Nephron progenitor cell (in vitro differentiated cells): Measurements from ENCODE around the gene CENPM.

ENCODE experiments used
- DNase-seq: peaks from one replicate; pipeline ENCODE4 v3.0.0; 2021
- H3K27ac Mint-ChIP-seq: 2 replicates; pipeline ENCODE4 v1.8.0; 2021; ENCODE audit warnings: mild to moderate bottlenecking, moderate library complexity, mixed read lengths
- H3K27me3 Mint-ChIP-seq: 2 replicates; pipeline ENCODE4 v1.8.0; 2021; ENCODE audit warnings: mild to moderate bottlenecking, low read depth, mixed read lengths; ENCODE audit not compliant: poor library complexity
- H3K36me3 Mint-ChIP-seq: 2 replicates; pipeline ENCODE4 v1.8.0; 2021; ENCODE audit warnings: low read depth, mixed read lengths
- H3K4me1 Mint-ChIP-seq: 2 replicates; pipeline ENCODE4 v1.8.0; 2021; ENCODE audit warnings: mixed read lengths
- H3K4me3 Mint-ChIP-seq: 2 replicates; pipeline ENCODE4 v1.8.0; 2021; ENCODE audit warnings: mild to moderate bottlenecking, moderate library complexity, mixed read lengths
- H3K9me3 Mint-ChIP-seq: 2 replicates; pipeline ENCODE4 v1.8.0; 2021; ENCODE audit warnings: mild to moderate bottlenecking, moderate library complexity, mixed read lengths
- TF ChIP-seq, protein P1 (sequence below): fragments of 200-600 bp; sonication (generic); IDR thresholded peaks from 2 replicates; pipeline ENCODE4 v1.5.0; 2021; ENCODE audit warnings: antibody characterized with exemption

CENPM gene

DNA sequence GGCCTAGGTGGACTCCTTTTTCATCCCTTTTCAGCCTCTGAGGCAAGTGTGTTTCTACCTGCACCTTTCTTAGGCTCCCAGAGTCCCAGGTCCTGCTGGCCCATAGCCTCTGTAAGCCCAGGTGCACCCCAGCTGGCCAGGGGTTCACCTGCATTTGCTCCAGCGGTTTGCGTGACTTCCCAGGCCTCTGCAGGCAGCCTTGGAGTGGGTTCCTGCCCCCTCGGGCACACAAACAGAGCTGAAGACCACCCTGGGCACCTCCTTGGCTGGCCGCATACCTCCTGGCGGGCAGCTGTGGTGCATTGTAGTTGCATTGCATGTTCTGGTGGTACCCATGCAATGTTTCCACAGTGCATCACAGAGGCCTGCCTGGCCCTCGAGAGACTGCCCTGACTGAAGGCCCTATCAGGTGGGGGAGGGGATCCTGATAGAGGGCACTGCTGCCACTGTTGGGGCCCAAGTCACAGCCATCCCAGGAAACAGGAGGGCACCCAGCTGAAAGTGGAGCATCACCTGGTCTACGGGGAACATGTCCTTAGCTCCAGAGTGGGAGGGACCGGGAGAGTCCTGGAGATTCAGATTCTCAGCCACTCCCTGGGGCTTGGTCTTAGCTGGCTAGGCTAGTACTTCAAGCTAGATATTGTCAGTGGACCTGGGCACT is 46.2 kb downstream of the CENPM start:
- Mint-ChIP-seq H3K27ac (no peak overlapping the region), H3K9me3 (no peaks in the 10 kb centered on the region), H3K36me3 (peaks cover 34% of the 10 kb centered on the region)

DNA sequence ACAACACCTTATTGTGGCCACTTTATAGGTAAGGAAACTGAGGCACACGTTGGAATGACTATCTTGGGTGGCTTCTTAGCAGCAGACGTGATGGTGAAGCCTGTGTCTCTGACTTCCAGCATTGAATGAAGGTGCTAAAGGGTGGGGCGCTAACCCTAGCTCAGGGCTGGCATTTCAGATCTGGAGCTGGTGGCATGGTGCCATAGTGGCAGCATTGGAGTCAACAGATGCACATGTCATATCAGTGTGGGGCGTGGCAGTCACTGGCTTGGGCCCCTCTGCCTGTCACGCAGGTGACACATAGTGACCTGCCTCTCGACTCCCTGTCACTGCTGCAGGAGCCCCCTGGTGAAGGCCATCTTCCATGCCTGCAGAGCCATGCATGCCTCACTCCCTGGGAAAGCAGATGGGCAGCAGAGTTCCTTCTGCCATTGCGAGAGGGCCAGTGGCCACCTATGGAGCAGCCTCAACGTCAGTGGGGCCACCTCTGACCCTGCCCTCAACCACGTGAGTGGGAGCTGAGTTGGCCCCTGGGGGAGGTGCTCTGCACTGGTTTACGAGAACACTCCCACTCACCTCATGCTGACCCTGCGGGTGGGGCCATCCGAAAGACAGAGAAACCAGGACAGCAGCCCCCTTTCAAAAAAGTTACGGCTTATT is 46.8 kb downstream of the CENPM start:
- DNase-seq, result no peak
- Mint-ChIP-seq H3K36me3 (peaks cover 30% of the 10 kb centered on the region), H3K4me3 (no peak overlapping the region), H3K27me3 (peaks cover 3% of the 10 kb centered on the region), H3K4me1 (peaks cover 7% of the 10 kb centered on the region), H3K9me3 (no peaks in the 10 kb centered on the region), H3K27ac (no peak overlapping the region)
- TF ChIP-seq, protein P1, sequence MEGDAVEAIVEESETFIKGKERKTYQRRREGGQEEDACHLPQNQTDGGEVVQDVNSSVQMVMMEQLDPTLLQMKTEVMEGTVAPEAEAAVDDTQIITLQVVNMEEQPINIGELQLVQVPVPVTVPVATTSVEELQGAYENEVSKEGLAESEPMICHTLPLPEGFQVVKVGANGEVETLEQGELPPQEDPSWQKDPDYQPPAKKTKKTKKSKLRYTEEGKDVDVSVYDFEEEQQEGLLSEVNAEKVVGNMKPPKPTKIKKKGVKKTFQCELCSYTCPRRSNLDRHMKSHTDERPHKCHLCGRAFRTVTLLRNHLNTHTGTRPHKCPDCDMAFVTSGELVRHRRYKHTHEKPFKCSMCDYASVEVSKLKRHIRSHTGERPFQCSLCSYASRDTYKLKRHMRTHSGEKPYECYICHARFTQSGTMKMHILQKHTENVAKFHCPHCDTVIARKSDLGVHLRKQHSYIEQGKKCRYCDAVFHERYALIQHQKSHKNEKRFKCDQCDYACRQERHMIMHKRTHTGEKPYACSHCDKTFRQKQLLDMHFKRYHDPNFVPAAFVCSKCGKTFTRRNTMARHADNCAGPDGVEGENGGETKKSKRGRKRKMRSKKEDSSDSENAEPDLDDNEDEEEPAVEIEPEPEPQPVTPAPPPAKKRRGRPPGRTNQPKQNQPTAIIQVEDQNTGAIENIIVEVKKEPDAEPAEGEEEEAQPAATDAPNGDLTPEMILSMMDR, result no peak

More for the DNA sequence above, 46.2 kb downstream of the CENPM start:
- Mint-ChIP-seq H3K27me3 (peaks cover 3% of the 10 kb centered on the region), H3K4me3 (no peak overlapping the region), H3K4me1 (peaks cover 7% of the 10 kb centered on the region)
- TF ChIP-seq, protein P1, result no peak
- DNase-seq, result no peak

DNA sequence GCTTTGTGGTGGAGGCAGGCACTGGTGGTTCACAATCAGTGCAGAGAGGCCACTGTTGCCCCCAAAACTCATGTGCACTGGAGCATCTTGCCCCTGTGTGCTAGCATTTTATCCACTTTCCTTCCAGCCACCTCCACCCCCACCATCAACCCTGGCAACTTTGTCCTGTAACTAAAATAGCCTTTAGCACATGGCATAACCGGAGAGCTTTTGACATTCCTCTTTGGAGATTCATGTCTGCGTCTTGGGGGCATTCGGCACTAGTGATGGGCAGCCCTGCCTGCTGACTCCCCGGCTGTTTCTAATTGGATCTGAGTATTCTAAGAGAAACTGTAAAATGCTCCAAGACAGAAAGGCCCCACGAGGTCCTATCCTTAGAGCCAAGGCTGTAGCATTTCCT is 47.8 kb downstream of the CENPM start:
- peaks cover 3% of the 10 kb centered on the region for H3K27me3 Mint-ChIP-seq
- no peaks in the 10 kb centered on the region for H3K9me3 Mint-ChIP-seq
- H3K4me3 Mint-ChIP-seq, result no peak overlapping the region
- TF ChIP-seq, protein P1, result no peak
- DNase-seq, result no peak
- peaks cover 39% of the 10 kb centered on the region for H3K36me3 Mint-ChIP-seq
- peaks cover 7% of the 10 kb centered on the region for H3K4me1 Mint-ChIP-seq
- H3K27ac Mint-ChIP-seq, result no peak overlapping the region

DNA sequence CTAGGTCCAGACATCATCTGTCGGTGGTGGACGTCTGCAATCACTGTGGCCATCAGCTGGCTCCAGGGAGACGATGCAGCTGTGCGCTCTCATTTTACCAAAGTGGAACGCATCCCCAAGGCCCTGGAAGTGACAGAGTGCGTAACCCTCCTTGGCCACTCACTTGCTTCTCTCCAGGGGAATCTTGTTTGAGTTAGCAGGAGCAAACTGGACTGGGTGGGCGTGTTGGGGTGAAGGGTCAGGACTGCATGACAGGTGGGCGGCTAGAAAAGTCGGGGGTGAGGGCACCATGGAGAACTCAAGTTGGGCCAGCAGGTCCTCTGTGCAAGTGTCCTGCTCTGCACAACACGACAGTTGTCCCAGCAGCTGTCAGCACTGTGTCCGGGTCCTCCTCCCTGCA is 48.3 kb downstream of the CENPM start:
- no peak for DNase-seq
- no peaks in the 10 kb centered on the region for H3K9me3 Mint-ChIP-seq
- peaks cover 43% of the 10 kb centered on the region for H3K36me3 Mint-ChIP-seq
- H3K4me1 Mint-ChIP-seq, result peaks cover 7% of the 10 kb centered on the region
- TF ChIP-seq, protein P1, result no peak
- H3K4me3 Mint-ChIP-seq, result no peak overlapping the region
- no peak overlapping the region for H3K27ac Mint-ChIP-seq
- H3K27me3 Mint-ChIP-seq, result peaks cover 7% of the 10 kb centered on the region

DNA sequence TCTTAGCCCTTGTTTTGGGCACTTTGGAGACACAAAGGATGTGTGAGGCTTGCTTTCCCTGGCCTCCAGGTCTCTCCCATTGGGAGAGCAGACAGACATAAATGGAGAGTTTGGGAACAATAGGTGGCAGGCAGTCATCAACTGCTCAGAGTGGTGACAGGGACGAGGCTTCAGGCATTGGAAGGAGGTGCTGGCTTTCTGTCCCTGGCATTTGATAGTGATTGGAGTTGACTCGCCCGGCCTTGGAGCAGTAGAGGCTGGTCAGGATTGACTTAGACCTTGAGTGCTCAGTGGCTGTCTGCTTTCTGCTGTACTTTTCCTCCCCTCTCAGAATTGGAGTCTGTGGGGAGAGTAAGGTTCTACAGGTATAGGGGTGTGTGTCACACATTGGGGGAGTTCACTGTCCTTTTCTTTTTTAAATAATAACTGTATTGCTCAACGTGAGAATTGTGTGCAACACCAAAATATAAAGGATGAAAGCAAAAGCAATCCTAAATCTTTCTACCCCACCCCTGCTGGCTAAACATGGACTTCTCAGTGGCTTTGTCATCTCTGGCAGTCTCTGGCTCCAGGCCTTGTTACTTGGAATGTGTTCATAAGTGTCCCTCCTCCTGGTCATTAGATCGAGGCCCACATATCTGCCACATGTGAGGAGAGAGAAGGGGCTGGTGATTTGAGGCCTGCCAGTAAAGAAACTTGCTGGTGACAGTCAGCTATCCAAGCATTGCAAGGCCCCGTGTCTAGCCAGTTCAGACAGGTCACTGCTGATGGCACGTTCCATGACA is 53.2 kb downstream of the CENPM start:
- no peak for DNase-seq
- Mint-ChIP-seq H3K4me3 (no peak overlapping the region), H3K4me1 (no peaks in the 10 kb centered on the region), H3K9me3 (no peaks in the 10 kb centered on the region), H3K36me3 (peaks cover 72% of the 10 kb centered on the region), H3K27ac (no peak overlapping the region), H3K27me3 (peaks cover 7% of the 10 kb centered on the region)
- TF ChIP-seq, protein P1, result no peak
